Adrenal gland (tissue), 12 donors: ENCODE measurements around the gene SMARCE1. TPM values are rescaled to one million over a fixed set of nuclear protein-coding genes. Genes with fewer than 3 reads are reported as not detected.

Experiments used
- DNase-seq, 7 donors: peaks; one replicate each; pipeline ENCODE4 v3.0.0-alpha.2; 2019 to 2020
- H3K27ac ChIP-seq, 5 donors: fragments of 200-600 bp; sonication (generic) in 4 of 5; 1 replicate in 3 of 5; 2 replicates in 2 of 5; pipeline versions ENCODE4 v1.5.1 to v1.8.0; 2016 to 2020; ENCODE audit warnings: mild to moderate bottlenecking in 1 of 5
- H3K27me3 ChIP-seq: fragments of 200-600 bp; 2 replicates; pipeline ENCODE4 v1.8.0; 2021
- H3K36me3 ChIP-seq, 2 donors: fragments of 200-600 bp; replicated peaks in 1 of 2; 1 replicate in 1 of 2; 2 replicates in 1 of 2; pipeline versions ENCODE4 v1.5.1 to v1.8.0; 2018 to 2022
- H3K4me1 ChIP-seq, 2 donors: fragments of 200-600 bp; replicated peaks in 1 of 2; 1 replicate in 1 of 2; 2 replicates in 1 of 2; pipeline versions ENCODE4 v1.5.1 to v1.8.0; 2018 to 2021
- H3K4me3 ChIP-seq, 4 donors: fragments of 200-600 bp; sonication (generic) in 3 of 4; one replicate each; pipeline ENCODE4 v1.5.1; 2016 to 2018
- H3K9me3 ChIP-seq, 3 donors: fragments of 200-600 bp; sonication (generic) in 1 of 3; replicated peaks in 1 of 3; 1 replicate in 2 of 3; 2 replicates in 1 of 3; pipeline versions ENCODE4 v1.5.1 to v1.8.0; 2016 to 2021
- POLR2A ChIP-seq, 2 donors: fragments of 450-650 bp; IDR thresholded peaks; one replicate each; pipeline ENCODE4 v1.6.1; 2017; ENCODE audit warnings: antibody characterized with exemption in 2 of 2, mild to moderate bottlenecking in 2 of 2, moderate library complexity in 1 of 2
- WGBS, 4 donors: extraction: QIAGEN DNeasy Blood & Tissue Kit in 2 of 4; methylation state at CpG; one replicate each; pipeline versions ENCODE4 v1.1.5 to v1.1.7; 2013 to 2017; 5-methylcytosine and 5-hydroxymethylcytosine counted together
- intact Hi-C, 2 donors: fragments of 100-400 bp; cut with DNase I; formaldehyde crosslinking; loops; one replicate each; pipeline versions ENCODE4 v1.14.1 to v1.15.0; 2022 to 2023
- polyA plus RNA-seq, 3 donors: library from polyadenylated mRNA; stranded (reverse); fragments of 200-250 nt in 2 of 3; fragments of 350-450 nt in 1 of 3; fragmentation: Illumina TruSeq in 1 of 3; extraction: RNeasy Lipid Tissue Mini Kit (QIAGEN cat#74804) in 1 of 3; gene quantifications; one replicate each; pipeline ENCODE4 v1.2.3, GENCODE V29; 2013 to 2014
- total RNA-seq, 9 donors: library from RNA; depleted of rRNA in 4 of 9; stranded (reverse); fragments of >200 nt in 4 of 9; fragments of 120-200 nt in 1 of 9; fragmentation: NEBNext Ultra II Directional in 1 of 9; extraction: Animal tissue kit (Norgen Biotek cat#: 25700) in 1 of 9; gene quantifications; one replicate each; pipeline versions ENCODE4 v1.1.0 to v1.2.4, GENCODE V29; 2013 to 2023
- TF ChIP-seq, protein P1 (sequence below), 6 experiments: fragments of 450-650 bp in 4 of 6; fragments of 200-600 bp in 2 of 6; sonication (generic) in 1 of 6; IDR thresholded peaks; 1 replicate in 5 of 6; 2 replicates in 1 of 6; pipeline versions ENCODE4 v1.5.1 to v1.8.0; 2016 to 2021; ENCODE audit warnings: antibody characterized with exemption in 6 of 6, mild to moderate bottlenecking in 2 of 6, moderate library complexity in 1 of 6
- donor health status: healthy with polysubstance abuse.
- donor health status: Bipolar disorder and iron deficiency.
- donor health status: DM: yes; HTN: yes; CAD: no.
- donor health status: DM: no; HTN: no; CAD: no.
- donor health status: DM: no; HTN: no; CAD: no.
- donor health status: DM: yes; HTN: yes; CAD: no.

SMARCE1 gene
- total and polyA plus RNA-seq, 12 donors = 55.5 to 128 (median 77.0) TPM

DNA sequence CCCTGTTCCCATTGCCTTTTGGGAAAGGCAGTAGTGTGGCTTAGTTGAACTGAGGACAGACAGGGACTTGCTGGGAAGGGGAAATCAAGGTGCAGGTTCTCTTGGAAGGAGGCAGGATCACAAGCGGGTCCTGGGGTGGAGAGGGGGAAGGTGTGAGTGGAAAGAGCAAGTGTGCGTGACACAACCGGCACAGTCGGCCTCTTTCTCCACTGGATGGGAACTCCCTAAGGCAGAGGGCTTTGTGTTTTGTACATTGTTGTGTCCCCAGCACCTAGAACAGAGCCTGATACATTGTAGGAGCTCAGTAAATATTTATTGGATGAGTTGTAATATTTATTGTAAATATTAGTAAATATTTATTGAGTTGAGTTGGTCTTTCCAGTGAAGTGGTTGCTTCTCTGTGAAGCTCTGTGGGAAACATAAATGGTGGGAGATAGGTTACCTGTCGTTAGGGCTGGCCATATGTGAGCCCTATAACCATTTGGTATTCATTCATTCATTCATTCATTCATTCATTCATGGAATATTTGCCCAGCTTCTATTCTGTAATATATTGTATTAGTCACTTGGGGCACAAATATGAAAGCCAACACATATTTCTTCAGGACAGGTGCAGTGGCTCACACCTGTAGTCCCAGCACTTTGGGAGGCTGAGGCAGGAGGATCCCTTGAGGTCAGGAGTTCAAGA lies 34.0 kb downstream of the SMARCE1 start:
- no peaks in the 10 kb centered on the region for H3K4me1 ChIP-seq
- H3K36me3 ChIP-seq = no peaks in the 10 kb centered on the region
- H3K27me3 ChIP-seq = peaks cover 3% of the 10 kb centered on the region
- H3K27ac ChIP-seq = no peak overlapping the region
- H3K4me3 ChIP-seq = no peak overlapping the region
- no peaks in the 10 kb centered on the region for H3K9me3 ChIP-seq
- TF ChIP-seq, protein P1, sequence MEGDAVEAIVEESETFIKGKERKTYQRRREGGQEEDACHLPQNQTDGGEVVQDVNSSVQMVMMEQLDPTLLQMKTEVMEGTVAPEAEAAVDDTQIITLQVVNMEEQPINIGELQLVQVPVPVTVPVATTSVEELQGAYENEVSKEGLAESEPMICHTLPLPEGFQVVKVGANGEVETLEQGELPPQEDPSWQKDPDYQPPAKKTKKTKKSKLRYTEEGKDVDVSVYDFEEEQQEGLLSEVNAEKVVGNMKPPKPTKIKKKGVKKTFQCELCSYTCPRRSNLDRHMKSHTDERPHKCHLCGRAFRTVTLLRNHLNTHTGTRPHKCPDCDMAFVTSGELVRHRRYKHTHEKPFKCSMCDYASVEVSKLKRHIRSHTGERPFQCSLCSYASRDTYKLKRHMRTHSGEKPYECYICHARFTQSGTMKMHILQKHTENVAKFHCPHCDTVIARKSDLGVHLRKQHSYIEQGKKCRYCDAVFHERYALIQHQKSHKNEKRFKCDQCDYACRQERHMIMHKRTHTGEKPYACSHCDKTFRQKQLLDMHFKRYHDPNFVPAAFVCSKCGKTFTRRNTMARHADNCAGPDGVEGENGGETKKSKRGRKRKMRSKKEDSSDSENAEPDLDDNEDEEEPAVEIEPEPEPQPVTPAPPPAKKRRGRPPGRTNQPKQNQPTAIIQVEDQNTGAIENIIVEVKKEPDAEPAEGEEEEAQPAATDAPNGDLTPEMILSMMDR (IDR thresholded peaks at IDR 0.05) = no peak
- no peak for TF ChIP-seq POLR2A (IDR thresholded peaks at IDR 0.05)
- intact Hi-C loops = loop anchor here in 1 of 2 donors (10.0 kb wide), 1 partner anchor 181 kb away; the partner anchor contains the start of gene KRT28
- DNase-seq = no peak
- WGBS, 4 donors = 72 to 88% (median 80%) methylated on average over 5 of the region's 5 CpGs

DNA sequence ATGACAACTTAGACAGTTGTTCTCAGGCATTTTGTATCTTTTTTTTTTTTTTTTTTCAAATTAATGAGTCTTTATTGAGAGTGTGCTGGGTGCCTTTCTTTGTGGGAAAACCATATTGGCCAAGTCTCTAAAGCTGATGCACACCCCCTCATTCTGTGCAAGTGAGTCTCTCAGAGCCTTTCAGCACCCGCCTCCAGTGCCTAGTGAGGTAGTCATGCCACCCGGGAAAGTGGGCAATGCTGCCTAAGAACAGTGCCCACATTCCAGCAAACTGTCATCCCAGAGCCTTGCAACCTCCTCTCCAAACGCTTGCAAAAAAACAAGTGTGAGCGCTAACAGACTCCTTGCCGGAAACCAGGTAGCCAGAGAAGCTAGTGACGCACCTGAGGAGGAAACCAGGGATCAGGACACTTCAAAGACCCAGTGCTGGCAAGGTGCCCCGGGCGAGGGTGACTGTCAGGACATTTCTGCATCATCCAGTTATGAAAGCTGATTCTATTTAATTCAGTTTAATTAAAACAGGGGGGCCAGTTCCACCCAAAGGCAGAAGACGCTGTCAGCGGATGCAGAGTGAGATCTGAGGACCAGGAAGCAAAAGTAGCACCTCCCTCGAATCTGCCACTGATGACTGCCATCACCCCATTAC lies 34.9 kb downstream of the SMARCE1 start:
- Histone ChIP-seq H3K27ac (no peak overlapping the region), H3K4me3 (no peak overlapping the region), H3K4me1 (no peaks in the 10 kb centered on the region), H3K9me3 (no peaks in the 10 kb centered on the region), H3K36me3 (no peaks in the 10 kb centered on the region), H3K27me3 (peaks cover 3% of the 10 kb centered on the region)
- DNase-seq = no peak
- intact Hi-C loops = loop anchor here in 1 of 2 donors (10.0 kb wide), 1 partner anchor 182 kb away; the partner anchor contains the start of gene KRT28
- TF ChIP-seq, protein P1 (IDR thresholded peaks at IDR 0.05) = no peak
- TF ChIP-seq POLR2A (IDR thresholded peaks at IDR 0.05) = no peak
- WGBS, 4 donors = 63 to 68% (median 66%) methylated on average over 11 of the region's 11 CpGs

DNA sequence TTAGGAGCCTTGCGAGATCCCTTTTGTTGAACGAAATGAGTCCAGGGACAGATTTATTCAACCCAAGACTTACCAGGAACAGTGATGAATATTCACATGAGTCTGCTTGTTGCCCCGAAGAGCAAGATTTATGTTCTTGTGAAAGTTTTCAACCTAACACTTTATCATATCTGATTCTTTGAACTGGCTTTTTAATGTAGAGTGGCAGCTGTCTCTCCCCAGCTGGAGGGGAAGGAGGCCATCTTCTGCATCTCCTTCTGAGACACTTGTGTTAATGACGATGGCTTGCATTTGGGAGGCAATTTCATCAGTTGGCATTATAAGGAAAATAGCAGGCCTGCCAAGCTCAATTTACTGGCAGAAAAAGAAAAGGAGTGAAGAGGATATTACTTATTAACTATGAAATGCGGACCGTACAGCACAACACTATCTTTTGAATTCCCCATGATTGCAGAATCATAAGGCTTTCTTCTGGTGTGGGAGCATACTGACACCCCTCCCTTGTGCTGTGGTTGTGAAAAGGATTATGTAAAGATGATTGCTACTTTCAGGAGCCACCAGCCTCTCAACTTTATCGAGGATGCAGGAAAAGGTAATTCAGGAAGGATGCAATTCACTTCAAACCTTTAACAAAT lies 35.7 kb downstream of the SMARCE1 start:
- 63 to 72% (median 66%) methylated on average over 7 of the region's 7 CpGs for WGBS, 4 donors
- Histone ChIP-seq H3K27ac (no peak overlapping the region), H3K4me3 (no peak overlapping the region), H3K27me3 (peaks cover 3% of the 10 kb centered on the region), H3K4me1 (no peaks in the 10 kb centered on the region), H3K9me3 (no peaks in the 10 kb centered on the region), H3K36me3 (no peaks in the 10 kb centered on the region)
- intact Hi-C loops = loop anchor here in 1 of 2 donors (10.0 kb wide), 1 partner anchor 183 kb away; the partner anchor contains the start of gene KRT28
- no peak for TF ChIP-seq POLR2A (IDR thresholded peaks at IDR 0.05)
- TF ChIP-seq, protein P1 (IDR thresholded peaks at IDR 0.05) = no peak
- no peak for DNase-seq

DNA sequence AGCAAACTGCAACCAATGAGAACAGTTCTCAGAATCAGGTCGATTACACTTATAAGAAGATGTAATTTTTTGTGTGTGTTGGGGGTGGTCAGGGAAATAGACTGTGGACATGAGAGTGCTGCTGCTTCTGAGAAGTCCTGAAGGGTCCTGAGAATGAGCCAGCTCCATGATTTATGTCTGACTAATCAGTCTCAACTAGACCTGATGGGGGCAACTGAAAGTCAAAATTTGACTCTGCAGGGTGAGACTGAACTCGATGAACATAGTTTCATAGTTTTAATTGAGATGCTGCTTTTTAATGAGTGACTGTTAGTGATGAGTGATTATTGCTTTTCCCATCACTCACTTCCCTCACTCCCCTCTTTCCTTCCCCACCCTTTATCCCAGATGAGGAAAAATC lies 37.3 kb downstream of the SMARCE1 start:
- Histone ChIP-seq H3K27ac (no peak overlapping the region), H3K36me3 (no peaks in the 10 kb centered on the region), H3K4me3 (no peak overlapping the region), H3K27me3 (no peaks in the 10 kb centered on the region), H3K9me3 (no peaks in the 10 kb centered on the region), H3K4me1 (no peaks in the 10 kb centered on the region)
- intact Hi-C loops = loop anchor here in 1 of 2 donors (10.0 kb wide), 1 partner anchor 184 kb away; the partner anchor contains the start of gene KRT28
- TF ChIP-seq, protein P1 (IDR thresholded peaks at IDR 0.05) = no peak
- no peak for TF ChIP-seq POLR2A (IDR thresholded peaks at IDR 0.05)
- 59 to 66% (median 62%) methylated on average over 2 of the region's 2 CpGs for WGBS, 4 donors
- DNase-seq = no peak
